Cardiac muscle cell (in vitro differentiated cells and primary cell): ENCODE measurements around the gene PTK6. TPM values are rescaled to one million over a fixed set of nuclear protein-coding genes. Genes with fewer than 3 reads are reported as not detected.
"Not testable (repeated sequence)": the region's sequence is repeated elsewhere in the genome, so short reads cannot be mapped to it uniquely, and the experiment has no call there.

Experiments used
- DNase-seq, 2 donors: peaks; one replicate each; pipeline versions ENCODE4 v3.0.0 to v3.0.0-alpha.2; 2010 to 2017; ENCODE audit warnings: low read depth in 1 of 2, low spot score in 1 of 2
- H3K27ac ChIP-seq: fragments of 200-600 bp; sonication (generic); 2 replicates; pipeline ENCODE4 v1.5.1; 2016
- H3K27me3 ChIP-seq: fragments of 200-600 bp; sonication (generic); 2 replicates; pipeline ENCODE4 v1.6.0; 2016; ENCODE audit warnings: control low read depth
- H3K36me3 ChIP-seq: fragments of 200-600 bp; sonication (generic); 2 replicates; pipeline ENCODE4 v1.5.1; 2016; ENCODE audit warnings: control low read depth
- H3K4me1 ChIP-seq: fragments of 200-600 bp; sonication (generic); 2 replicates; pipeline ENCODE4 v1.8.1; 2017; ENCODE audit warnings: low read depth, mild to moderate bottlenecking, mixed run types
- H3K4me3 ChIP-seq: fragments of 200-600 bp; sonication (generic); 2 replicates; pipeline ENCODE4 v1.5.1; 2016; ENCODE audit warnings: mild to moderate bottlenecking
- H3K9me3 ChIP-seq: fragments of 200-600 bp; sonication (generic); 2 replicates; pipeline ENCODE4 v1.5.1; 2017; ENCODE audit warnings: low read depth, mild to moderate bottlenecking, control low read depth
- CTCF ChIP-seq: IDR thresholded peaks from 2 replicates; pipeline ENCODE4 v1.5.1; 2012; ENCODE audit warnings: low read depth, mild to moderate bottlenecking, low read length
- polyA plus RNA-seq: library from polyadenylated mRNA; unstranded; fragments of >200 nt; fragmentation: Nextera tagmentation; extraction: Ambion mirVana; gene quantifications from 2 replicates; pipeline ENCODE4 v1.2.1, GENCODE V29; 2016
- total RNA-seq: library from RNA; depleted of rRNA; stranded (reverse); fragments of >200 nt; gene quantifications from 2 replicates; pipeline ENCODE4 v1.2.3, GENCODE V29; 2016

The PTK6 gene
- total and polyA plus RNA-seq, 2 experiments from 2014 or later = 0.38 TPM; not detected in 1

GRCh38 chr20:63562461-63563224 lies 25.5 kb upstream of the PTK6 start:
- Histone ChIP-seq H3K27me3 (no peaks in the 10 kb centered on the region), H3K4me3 (no peak overlapping the region), H3K27ac (no peak overlapping the region), H3K9me3 (no peaks in the 10 kb centered on the region), H3K4me1 (no peaks in the 10 kb centered on the region), H3K36me3 (no peaks in the 10 kb centered on the region)
- no peak for TF ChIP-seq CTCF
- no peak for DNase-seq

GRCh38 chr20:63561624-63562396 lies 24.6 kb upstream of the PTK6 start:
- Histone ChIP-seq H3K4me1 (no peaks in the 10 kb centered on the region), H3K9me3 (no peaks in the 10 kb centered on the region), H3K27ac (no peak overlapping the region), H3K27me3 (no peaks in the 10 kb centered on the region), H3K4me3 (no peak overlapping the region), H3K36me3 (no peaks in the 10 kb centered on the region)
- no peak for DNase-seq
- no peak for TF ChIP-seq CTCF

- Histone ChIP-seq H3K4me3 (no peak overlapping the region), H3K9me3 (no peaks in the 10 kb centered on the region), H3K27ac (no peak overlapping the region), H3K4me1 (no peaks in the 10 kb centered on the region), H3K27me3 (no peaks in the 10 kb centered on the region), H3K36me3 (no peaks in the 10 kb centered on the region)
- DNase-seq = no peak
- TF ChIP-seq CTCF = no peak
Observed at GRCh38 chr20:63560856-63561609, 23.9 kb upstream of the PTK6 start.

- H3K27me3 ChIP-seq = no peaks in the 10 kb centered on the region
- H3K27ac ChIP-seq = no peak overlapping the region
- DNase-seq = no peak
- no peak overlapping the region for H3K4me3 ChIP-seq
- no peaks in the 10 kb centered on the region for H3K36me3 ChIP-seq
- H3K9me3 ChIP-seq = no peaks in the 10 kb centered on the region
- no peak for TF ChIP-seq CTCF
- H3K4me1 ChIP-seq = no peaks in the 10 kb centered on the region
Observed at GRCh38 chr20:63560333-63560805, 23.2 kb upstream of the PTK6 start.

GRCh38 chr20:63559485-63560332 lies 22.5 kb upstream of the PTK6 start:
- H3K4me1 ChIP-seq, H3K27ac ChIP-seq, H3K36me3 ChIP-seq, DNase-seq, H3K4me3 ChIP-seq, H3K9me3 ChIP-seq, H3K27me3 ChIP-seq: not testable (repeated sequence)
